OCI-LY7 (cell line): ENCODE measurements around the gene DNAJB5.

Source experiments
- EZH2phosphoT487 ChIP-seq: fragments of 200-600 bp; sonication (generic); IDR thresholded peaks from 2 replicates; pipeline ENCODE4 v1.6.1; 2018; ENCODE audit warnings: low read depth, borderline replicate concordance, mild to moderate bottlenecking, mixed run types, antibody characterized with exemption, low read length, moderate library complexity, mixed read lengths
- TF ChIP-seq, protein P1 (sequence below): fragments of 200-600 bp; sonication (generic); conservative IDR thresholded peaks from 2 replicates; pipeline ENCODE4 v1.5.1; 2014; ENCODE audit warnings: mild to moderate bottlenecking, antibody characterized with exemption, low read length, moderate library complexity, mixed read lengths

DNA sequence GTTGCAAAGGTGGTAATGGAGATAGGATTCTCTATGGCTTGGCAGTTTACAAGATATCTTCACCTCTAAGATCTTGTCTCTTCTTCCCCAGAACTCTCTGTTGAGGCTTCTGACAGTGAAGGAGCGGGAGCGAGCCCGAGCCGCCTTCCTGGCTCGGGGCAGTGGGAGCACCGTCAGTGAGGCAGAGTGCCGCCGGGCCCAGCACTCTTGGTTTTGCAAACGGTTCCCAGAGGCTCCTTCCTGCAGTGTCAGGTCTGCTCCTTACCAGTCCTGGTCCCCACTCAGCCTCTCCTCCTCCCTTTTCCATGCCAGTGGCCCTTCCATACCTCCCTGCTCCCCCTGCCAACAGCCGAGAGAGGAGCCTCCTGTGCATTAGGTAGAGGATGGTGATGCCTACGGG is 12.6 kb upstream of the DNAJB5 start:
- TF ChIP-seq, protein P1, sequence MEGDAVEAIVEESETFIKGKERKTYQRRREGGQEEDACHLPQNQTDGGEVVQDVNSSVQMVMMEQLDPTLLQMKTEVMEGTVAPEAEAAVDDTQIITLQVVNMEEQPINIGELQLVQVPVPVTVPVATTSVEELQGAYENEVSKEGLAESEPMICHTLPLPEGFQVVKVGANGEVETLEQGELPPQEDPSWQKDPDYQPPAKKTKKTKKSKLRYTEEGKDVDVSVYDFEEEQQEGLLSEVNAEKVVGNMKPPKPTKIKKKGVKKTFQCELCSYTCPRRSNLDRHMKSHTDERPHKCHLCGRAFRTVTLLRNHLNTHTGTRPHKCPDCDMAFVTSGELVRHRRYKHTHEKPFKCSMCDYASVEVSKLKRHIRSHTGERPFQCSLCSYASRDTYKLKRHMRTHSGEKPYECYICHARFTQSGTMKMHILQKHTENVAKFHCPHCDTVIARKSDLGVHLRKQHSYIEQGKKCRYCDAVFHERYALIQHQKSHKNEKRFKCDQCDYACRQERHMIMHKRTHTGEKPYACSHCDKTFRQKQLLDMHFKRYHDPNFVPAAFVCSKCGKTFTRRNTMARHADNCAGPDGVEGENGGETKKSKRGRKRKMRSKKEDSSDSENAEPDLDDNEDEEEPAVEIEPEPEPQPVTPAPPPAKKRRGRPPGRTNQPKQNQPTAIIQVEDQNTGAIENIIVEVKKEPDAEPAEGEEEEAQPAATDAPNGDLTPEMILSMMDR, result no peak
- no peak for TF ChIP-seq EZH2phosphoT487
